ENCODE data around the gene MRPS23. TPM values are rescaled to one million over a fixed set of nuclear protein-coding genes. Genes with fewer than 3 reads are reported as not detected.

MRPS23 gene
- 23.1 and 31.6 TPM in 2 replicates for total RNA-seq

DNA sequence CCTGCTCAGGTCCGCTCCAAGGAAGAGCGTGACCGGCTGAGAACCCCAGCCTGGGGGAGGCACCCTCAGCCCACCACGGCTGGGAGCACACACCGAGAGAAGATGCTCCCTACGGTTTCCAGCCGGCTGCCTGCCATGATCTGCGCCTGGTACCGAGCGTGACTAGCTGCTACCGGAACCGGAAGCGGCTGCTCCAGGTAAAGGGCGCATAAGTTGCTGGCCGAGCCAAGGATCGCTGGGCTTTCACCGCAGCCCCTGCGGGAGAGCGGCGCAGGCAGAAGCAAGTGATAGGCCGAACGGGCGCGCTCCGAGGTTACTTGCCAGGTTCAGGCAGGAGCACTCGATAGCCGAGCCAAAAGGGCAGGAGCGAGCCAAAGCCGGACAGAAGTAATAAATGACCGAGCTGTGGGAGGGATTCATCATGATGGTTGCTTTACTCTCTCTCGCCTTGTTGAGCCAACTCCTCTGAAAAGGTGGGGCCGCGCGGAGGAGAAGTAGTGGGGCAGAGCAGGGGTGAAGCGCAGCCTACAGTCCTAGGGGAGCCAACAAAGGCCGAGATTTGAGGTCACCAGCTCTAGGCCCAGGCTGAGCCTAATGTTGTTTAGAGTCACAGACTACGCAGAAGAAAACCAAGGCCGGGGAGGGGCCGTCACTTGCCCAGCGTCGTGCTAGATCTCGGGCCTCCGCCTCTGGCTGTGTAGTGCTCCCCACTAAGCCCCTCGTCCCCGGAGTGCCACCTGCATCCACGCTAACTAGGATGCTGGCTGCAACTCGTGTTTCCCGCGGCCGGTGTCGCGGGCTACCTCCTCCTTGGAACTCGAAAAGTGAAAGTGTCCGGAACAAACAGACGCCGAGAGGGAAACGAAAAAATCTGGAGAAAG, at the start of gene MRPS23:
TSS of gene MRPS23 (minus strand) at position 171 of the 881 bp plus-strand sequence. CDS start at position 137, 34 bp downstream.

Other genes starting within 250 kb of the MRPS23 start
- gene CCDC182, start 104.7 kb downstream of the MRPS23 start, total RNA-seq, result not detected in 2 replicates
- gene CUEDC1, start 105.4 kb upstream of the MRPS23 start, total RNA-seq, result 5.1 TPM in 2 replicates
- gene VEZF1, start 138.2 kb upstream of the MRPS23 start, total RNA-seq, result 26.3 and 36.1 TPM in 2 replicates
- 333 and 428 TPM in 2 replicates for gene SRSF1, start 157.2 kb upstream of the MRPS23 start, total RNA-seq
- 10.2 and 11.8 TPM in 2 replicates for gene DYNLL2, start 233.4 kb upstream of the MRPS23 start, total RNA-seq